ENCODE data around the gene LAMB3.
A peak's percentile ranks its signal among the peaks of the same experiment; 100 is the strongest.

Gene LAMB3

GRCh38 chr1:209673631-209674417 lies 21.6 kb upstream of the LAMB3 start:
- no peaks in the 10 kb centered on the region for H3K36me3 ChIP-seq (ENCODE audit: insufficient read depth, low read length)
- H3K4me1 ChIP-seq (ENCODE audit: insufficient read depth, low read length) = peaks cover 16% of the 10 kb centered on the region
- H3K9me3 ChIP-seq (ENCODE audit: control insufficient read depth, insufficient read depth, low read length) = no peaks in the 10 kb centered on the region
- peak overlapping the region; percentile 52; the same call in 1 of the 2 replicates for H3K9ac ChIP-seq (ENCODE audit: low read depth, low read length)

GRCh38 chr1:209672705-209673630 lies 20.7 kb upstream of the LAMB3 start:
- H3K4me1 ChIP-seq (ENCODE audit: insufficient read depth, low read length) = peaks cover 16% of the 10 kb centered on the region
- no peaks in the 10 kb centered on the region for H3K36me3 ChIP-seq (ENCODE audit: insufficient read depth, low read length)
- H3K9ac ChIP-seq (ENCODE audit: low read depth, low read length) = no peak overlapping the region

GRCh38 chr1:209670441-209671082 lies 18.3 kb upstream of the LAMB3 start:
- Histone ChIP-seq H3K36me3 (ENCODE audit: insufficient read depth, low read length) (no peaks in the 10 kb centered on the region), H3K9me3 (ENCODE audit: control insufficient read depth, insufficient read depth, low read length) (no peaks in the 10 kb centered on the region), H3K4me1 (ENCODE audit: insufficient read depth, low read length) (peaks cover 16% of the 10 kb centered on the region)

More at GRCh38 chr1:209672705-209673630, 20.7 kb upstream of the LAMB3 start:
- H3K9me3 ChIP-seq (ENCODE audit: control insufficient read depth, insufficient read depth, low read length) = no peaks in the 10 kb centered on the region

GRCh38 chr1:209667708-209668107 lies 15.5 kb upstream of the LAMB3 start:
- H3K9me3 ChIP-seq (ENCODE audit: control insufficient read depth, insufficient read depth, low read length) = no peaks in the 10 kb centered on the region
- no peak overlapping the region for H3K9ac ChIP-seq (ENCODE audit: low read depth, low read length)
- H3K4me1 ChIP-seq (ENCODE audit: insufficient read depth, low read length) = no peaks in the 10 kb centered on the region
- H3K36me3 ChIP-seq (ENCODE audit: insufficient read depth, low read length) = no peaks in the 10 kb centered on the region

More at GRCh38 chr1:209670441-209671082, 18.3 kb upstream of the LAMB3 start:
- no peak overlapping the region for H3K9ac ChIP-seq (ENCODE audit: low read depth, low read length)

GRCh38 chr1:209667103-209667502 lies 14.9 kb upstream of the LAMB3 start:
- Histone ChIP-seq H3K4me1 (ENCODE audit: insufficient read depth, low read length) (no peaks in the 10 kb centered on the region), H3K36me3 (ENCODE audit: insufficient read depth, low read length) (no peaks in the 10 kb centered on the region), H3K9ac (ENCODE audit: low read depth, low read length) (no peak overlapping the region), H3K9me3 (ENCODE audit: control insufficient read depth, insufficient read depth, low read length) (no peaks in the 10 kb centered on the region)

- Histone ChIP-seq H3K9me3 (ENCODE audit: control insufficient read depth, insufficient read depth, low read length) (no peaks in the 10 kb centered on the region), H3K9ac (ENCODE audit: low read depth, low read length) (no peak overlapping the region), H3K4me1 (ENCODE audit: insufficient read depth, low read length) (peaks cover 3% of the 10 kb centered on the region; the same call in 1 of the 2 replicates), H3K36me3 (ENCODE audit: insufficient read depth, low read length) (no peaks in the 10 kb centered on the region)
Observed at GRCh38 chr1:209662879-209663327, 10.7 kb upstream of the LAMB3 start.

GRCh38 chr1:209661071-209661470 lies 8.8 kb upstream of the LAMB3 start:
- Histone ChIP-seq H3K4me1 (ENCODE audit: insufficient read depth, low read length) (peaks cover 3% of the 10 kb centered on the region; the same call in 1 of the 2 replicates), H3K36me3 (ENCODE audit: insufficient read depth, low read length) (no peaks in the 10 kb centered on the region)

GRCh38 chr1:209659909-209660308 lies 7.7 kb upstream of the LAMB3 start:
- Histone ChIP-seq H3K36me3 (ENCODE audit: insufficient read depth, low read length) (no peaks in the 10 kb centered on the region), H3K9me3 (ENCODE audit: control insufficient read depth, insufficient read depth, low read length) (no peaks in the 10 kb centered on the region), H3K9ac (ENCODE audit: low read depth, low read length) (no peak overlapping the region), H3K4me1 (ENCODE audit: insufficient read depth, low read length) (peaks cover 3% of the 10 kb centered on the region; the same call in 1 of the 2 replicates)

More at GRCh38 chr1:209661071-209661470, 8.8 kb upstream of the LAMB3 start:
- no peaks in the 10 kb centered on the region for H3K9me3 ChIP-seq (ENCODE audit: control insufficient read depth, insufficient read depth, low read length)
- no peak overlapping the region for H3K9ac ChIP-seq (ENCODE audit: low read depth, low read length)

- Histone ChIP-seq H3K9ac (ENCODE audit: low read depth, low read length) (no peak overlapping the region), H3K36me3 (ENCODE audit: insufficient read depth, low read length) (no peaks in the 10 kb centered on the region), H3K4me1 (ENCODE audit: insufficient read depth, low read length) (peaks cover 11% of the 10 kb centered on the region; the same call in 1 of the 2 replicates)
Observed at GRCh38 chr1:209657918-209658317, 5.7 kb upstream of the LAMB3 start.

GRCh38 chr1:209657140-209657879 lies 5.1 kb upstream of the LAMB3 start:
- H3K9me3 ChIP-seq (ENCODE audit: control insufficient read depth, insufficient read depth, low read length) = no peaks in the 10 kb centered on the region
- H3K9ac ChIP-seq (ENCODE audit: low read depth, low read length) = no peak overlapping the region
- H3K36me3 ChIP-seq (ENCODE audit: insufficient read depth, low read length) = no peaks in the 10 kb centered on the region
- peaks cover 17% of the 10 kb centered on the region for H3K4me1 ChIP-seq (ENCODE audit: insufficient read depth, low read length)

More at GRCh38 chr1:209657918-209658317, 5.7 kb upstream of the LAMB3 start:
- H3K9me3 ChIP-seq (ENCODE audit: control insufficient read depth, insufficient read depth, low read length) = no peaks in the 10 kb centered on the region

- Histone ChIP-seq H3K4me1 (ENCODE audit: insufficient read depth, low read length) (peaks cover 26% of the 10 kb centered on the region), H3K36me3 (ENCODE audit: insufficient read depth, low read length) (no peaks in the 10 kb centered on the region), H3K9ac (ENCODE audit: low read depth, low read length) (no peak overlapping the region), H3K9me3 (ENCODE audit: control insufficient read depth, insufficient read depth, low read length) (no peaks in the 10 kb centered on the region)
Observed at GRCh38 chr1:209655411-209656231, 3.4 kb upstream of the LAMB3 start.

GRCh38 chr1:209653915-209654351 lies 1.7 kb upstream of the LAMB3 start:
- Histone ChIP-seq H3K36me3 (ENCODE audit: insufficient read depth, low read length) (no peaks in the 10 kb centered on the region), H3K9ac (ENCODE audit: low read depth, low read length) (no peak overlapping the region), H3K4me1 (ENCODE audit: insufficient read depth, low read length) (peaks cover 22% of the 10 kb centered on the region), H3K9me3 (ENCODE audit: control insufficient read depth, insufficient read depth, low read length) (no peaks in the 10 kb centered on the region)

- Histone ChIP-seq H3K9me3 (ENCODE audit: control insufficient read depth, insufficient read depth, low read length) (no peaks in the 10 kb centered on the region), H3K4me1 (ENCODE audit: insufficient read depth, low read length) (peaks cover 22% of the 10 kb centered on the region), H3K9ac (ENCODE audit: low read depth, low read length) (no peak overlapping the region), H3K36me3 (ENCODE audit: insufficient read depth, low read length) (no peaks in the 10 kb centered on the region)
Observed at GRCh38 chr1:209652873-209653401, 712 bp upstream of the LAMB3 start.
